Measurements from ENCODE around the gene CHD1L. TPM values are rescaled to one million over a fixed set of nuclear protein-coding genes. Genes with fewer than 3 reads are reported as not detected.
"Not testable (repeated sequence)": the region's sequence is repeated elsewhere in the genome, so short reads cannot be mapped to it uniquely, and the experiment has no call there.

The CHD1L gene
- total and polyA plus RNA-seq, 2 donors = 32.5 to 40.2 TPM

- no peak overlapping the region for H3K27ac ChIP-seq (ENCODE audit: low read depth in 1 of 2, low read length in 1 of 2)
- no peak for DNase-seq (ENCODE audit: low read depth in 6 of 9, low spot score in 9 of 9)
Measured at GRCh38 chr1:147238053-147238902, 4.2 kb upstream of the CHD1L start.

GRCh38 chr1:147238925-147239820 is 3.3 kb upstream of the CHD1L start:
- Histone ChIP-seq H3K4me1 (ENCODE audit: control insufficient read depth in 2 of 2, insufficient read depth in 2 of 2, low read length in 2 of 2) (peaks cover 0 to 3% of the 10 kb centered on the region in 2 donors), H3K36me3 (ENCODE audit: control insufficient read depth in 2 of 2, insufficient read depth in 2 of 2, low read length in 1 of 2) (no peaks in the 10 kb centered on the region), H3K27ac (ENCODE audit: low read depth in 1 of 2, low read length in 1 of 2) (no peak overlapping the region), H3K27me3 (ENCODE audit: control insufficient read depth in 2 of 2, insufficient read depth in 1 of 2, low read length in 1 of 2) (peaks cover 0 to 2% of the 10 kb centered on the region in 2 donors), H3K9me3 (ENCODE audit: control insufficient read depth in 2 of 2, insufficient read depth in 1 of 2, low read length in 1 of 2) (peaks cover 2 to 18% of the 10 kb centered on the region in 2 donors), H3K4me3 (ENCODE audit: low read length in 2 of 2) (no peak overlapping the region)
- 97% methylated on average over 11 of the region's 11 CpGs for WGBS
- DNase-seq (ENCODE audit: low read depth in 6 of 9, low spot score in 9 of 9) = no peak

More at GRCh38 chr1:147238053-147238902, 4.2 kb upstream of the CHD1L start:
- Histone ChIP-seq H3K27me3 (ENCODE audit: control insufficient read depth in 2 of 2, insufficient read depth in 1 of 2, low read length in 1 of 2) (peaks cover 0 to 2% of the 10 kb centered on the region in 2 donors), H3K36me3 (ENCODE audit: control insufficient read depth in 2 of 2, insufficient read depth in 2 of 2, low read length in 1 of 2) (no peaks in the 10 kb centered on the region), H3K4me1 (ENCODE audit: control insufficient read depth in 2 of 2, insufficient read depth in 2 of 2, low read length in 2 of 2) (peaks cover 0 to 3% of the 10 kb centered on the region in 2 donors), H3K4me3 (ENCODE audit: low read length in 2 of 2) (no peak overlapping the region), H3K9me3 (ENCODE audit: control insufficient read depth in 2 of 2, insufficient read depth in 1 of 2, low read length in 1 of 2) (peaks cover 2 to 18% of the 10 kb centered on the region in 2 donors)
- WGBS = 94% methylated on average over 3 of the region's 3 CpGs

- not testable (repeated sequence) for H3K27me3 ChIP-seq (ENCODE audit: control insufficient read depth in 2 of 2, insufficient read depth in 1 of 2, low read length in 1 of 2); H3K4me3 ChIP-seq (ENCODE audit: low read length in 2 of 2); H3K4me1 ChIP-seq (ENCODE audit: control insufficient read depth in 2 of 2, insufficient read depth in 2 of 2, low read length in 2 of 2); DNase-seq (ENCODE audit: low read depth in 6 of 9, low spot score in 9 of 9); H3K27ac ChIP-seq (ENCODE audit: low read depth in 1 of 2, low read length in 1 of 2); H3K36me3 ChIP-seq (ENCODE audit: control insufficient read depth in 2 of 2, insufficient read depth in 2 of 2, low read length in 1 of 2)
- WGBS = 95% methylated on average over 5 of the region's 5 CpGs
- H3K9me3 ChIP-seq (ENCODE audit: control insufficient read depth in 2 of 2, insufficient read depth in 1 of 2, low read length in 1 of 2) = peaks cover 2 to 18% of the 10 kb centered on the region in 2 donors
Measured at GRCh38 chr1:147240131-147240721, 2.3 kb upstream of the CHD1L start.

- Histone ChIP-seq H3K4me1 (ENCODE audit: control insufficient read depth in 2 of 2, insufficient read depth in 2 of 2, low read length in 2 of 2) (peaks cover 0 to 3% of the 10 kb centered on the region in 2 donors), H3K27ac (ENCODE audit: low read depth in 1 of 2, low read length in 1 of 2) (peak overlapping the region in 1 of 2 donors; percentile 15), H3K9me3 (ENCODE audit: control insufficient read depth in 2 of 2, insufficient read depth in 1 of 2, low read length in 1 of 2) (peaks cover 0 to 4% of the 10 kb centered on the region in 2 donors), H3K27me3 (ENCODE audit: control insufficient read depth in 2 of 2, insufficient read depth in 1 of 2, low read length in 1 of 2) (no peaks in the 10 kb centered on the region), H3K36me3 (ENCODE audit: control insufficient read depth in 2 of 2, insufficient read depth in 2 of 2, low read length in 1 of 2) (no peaks in the 10 kb centered on the region), H3K4me3 (ENCODE audit: low read length in 2 of 2) (peak overlapping the region in 1 of 2 donors; percentile 93)
- no peak for DNase-seq (ENCODE audit: low read depth in 6 of 9, low spot score in 9 of 9)
- WGBS = 29% methylated on average over 9 of the region's 9 CpGs
Measured at GRCh38 chr1:147241934-147242448, 493 bp upstream of the CHD1L start.

GRCh38 chr1:147243228-147243685 is 773 bp downstream of the CHD1L start:
- WGBS = under 1% methylated on average over 30 of the region's 30 CpGs

GRCh38 chr1:147243841-147244240 is 1.4 kb downstream of the CHD1L start:
- Histone ChIP-seq H3K27ac (ENCODE audit: low read depth in 1 of 2, low read length in 1 of 2) (no peak overlapping the region), H3K4me1 (ENCODE audit: control insufficient read depth in 2 of 2, insufficient read depth in 2 of 2, low read length in 2 of 2) (peaks cover 4 to 11% of the 10 kb centered on the region in 2 donors), H3K9me3 (ENCODE audit: control insufficient read depth in 2 of 2, insufficient read depth in 1 of 2, low read length in 1 of 2) (no peaks in the 10 kb centered on the region)

More at GRCh38 chr1:147243228-147243685, 773 bp downstream of the CHD1L start:
- Histone ChIP-seq H3K27me3 (ENCODE audit: control insufficient read depth in 2 of 2, insufficient read depth in 1 of 2, low read length in 1 of 2) (no peaks in the 10 kb centered on the region), H3K9me3 (ENCODE audit: control insufficient read depth in 2 of 2, insufficient read depth in 1 of 2, low read length in 1 of 2) (no peaks in the 10 kb centered on the region), H3K4me1 (ENCODE audit: control insufficient read depth in 2 of 2, insufficient read depth in 2 of 2, low read length in 2 of 2) (peaks cover 4 to 11% of the 10 kb centered on the region in 2 donors), H3K36me3 (ENCODE audit: control insufficient read depth in 2 of 2, insufficient read depth in 2 of 2, low read length in 1 of 2) (no peaks in the 10 kb centered on the region), H3K4me3 (ENCODE audit: low read length in 2 of 2) (peak overlapping the region; percentile 86 to 93), H3K27ac (ENCODE audit: low read depth in 1 of 2, low read length in 1 of 2) (no peak overlapping the region)
- peak in 6 of 9 donors; percentile 21 to 60 (median 38) for DNase-seq (ENCODE audit: low read depth in 6 of 9, low spot score in 9 of 9)

GRCh38 chr1:147245129-147245528 is 2.6 kb downstream of the CHD1L start:
- H3K9me3 ChIP-seq (ENCODE audit: control insufficient read depth in 2 of 2, insufficient read depth in 1 of 2, low read length in 1 of 2) = no peaks in the 10 kb centered on the region
- no peak for DNase-seq (ENCODE audit: low read depth in 6 of 9, low spot score in 9 of 9)
- WGBS = 96% methylated on average over 6 of the region's 6 CpGs
- no peaks in the 10 kb centered on the region for H3K27me3 ChIP-seq (ENCODE audit: control insufficient read depth in 2 of 2, insufficient read depth in 1 of 2, low read length in 1 of 2)
- H3K4me3 ChIP-seq (ENCODE audit: low read length in 2 of 2) = no peak overlapping the region
- no peaks in the 10 kb centered on the region for H3K36me3 ChIP-seq (ENCODE audit: control insufficient read depth in 2 of 2, insufficient read depth in 2 of 2, low read length in 1 of 2)
- H3K27ac ChIP-seq (ENCODE audit: low read depth in 1 of 2, low read length in 1 of 2) = no peak overlapping the region
- H3K4me1 ChIP-seq (ENCODE audit: control insufficient read depth in 2 of 2, insufficient read depth in 2 of 2, low read length in 2 of 2) = peaks cover 4 to 11% of the 10 kb centered on the region in 2 donors

More at GRCh38 chr1:147243841-147244240, 1.4 kb downstream of the CHD1L start:
- peak overlapping the region; percentile 86 to 93 for H3K4me3 ChIP-seq (ENCODE audit: low read length in 2 of 2)
- H3K27me3 ChIP-seq (ENCODE audit: control insufficient read depth in 2 of 2, insufficient read depth in 1 of 2, low read length in 1 of 2) = no peaks in the 10 kb centered on the region
- WGBS = under 1% methylated on average over 4 of the region's 4 CpGs
- H3K36me3 ChIP-seq (ENCODE audit: control insufficient read depth in 2 of 2, insufficient read depth in 2 of 2, low read length in 1 of 2) = no peaks in the 10 kb centered on the region
- DNase-seq (ENCODE audit: low read depth in 6 of 9, low spot score in 9 of 9) = peak in 1 of 9 donors; percentile 18

- WGBS = 93% methylated on average over 3 of the region's 3 CpGs
- H3K4me1 ChIP-seq (ENCODE audit: control insufficient read depth in 2 of 2, insufficient read depth in 2 of 2, low read length in 2 of 2) = peaks cover 4 to 11% of the 10 kb centered on the region in 2 donors
Measured at GRCh38 chr1:147245586-147246021, 3.1 kb downstream of the CHD1L start.

More at GRCh38 chr1:147245586-147246021, 3.1 kb downstream of the CHD1L start:
- no peaks in the 10 kb centered on the region for H3K36me3 ChIP-seq (ENCODE audit: control insufficient read depth in 2 of 2, insufficient read depth in 2 of 2, low read length in 1 of 2)
- no peak overlapping the region for H3K4me3 ChIP-seq (ENCODE audit: low read length in 2 of 2)
- H3K27ac ChIP-seq (ENCODE audit: low read depth in 1 of 2, low read length in 1 of 2) = no peak overlapping the region
- no peaks in the 10 kb centered on the region for H3K27me3 ChIP-seq (ENCODE audit: control insufficient read depth in 2 of 2, insufficient read depth in 1 of 2, low read length in 1 of 2)
- DNase-seq (ENCODE audit: low read depth in 6 of 9, low spot score in 9 of 9) = no peak
- no peaks in the 10 kb centered on the region for H3K9me3 ChIP-seq (ENCODE audit: control insufficient read depth in 2 of 2, insufficient read depth in 1 of 2, low read length in 1 of 2)

Data from thymus (tissue), 11 donors.